LHCN-M2 (cell line): ENCODE results near the gene OR10A2. TPM values are rescaled to one million over a fixed set of nuclear protein-coding genes. Genes with fewer than 3 reads are reported as not detected.
A peak's percentile ranks its signal among the peaks of the same experiment; 100 is the strongest.
"Not testable (repeated sequence)": the region's sequence is repeated elsewhere in the genome, so short reads cannot be mapped to it uniquely, and the experiment has no call there.

Source experiments
- DNase-seq: peaks from one replicate; pipeline ENCODE4 v3.0.0-alpha.2; 2012; ENCODE audit warnings: low read depth
- total RNA-seq: library from RNA; depleted of rRNA; stranded (reverse); fragments of >200 nt; gene quantifications from 2 replicates; pipeline ENCODE4 v1.2.3, GENCODE V29; 2014; rRNA removed

The OR10A2 gene
- total RNA-seq, 1 experiment from 2014 or later: not detected

- DNase-seq: not testable (repeated sequence)
Observed at GRCh38 chr11:6887711-6888110, 24.9 kb downstream of the OR10A2 start.

DNA sequence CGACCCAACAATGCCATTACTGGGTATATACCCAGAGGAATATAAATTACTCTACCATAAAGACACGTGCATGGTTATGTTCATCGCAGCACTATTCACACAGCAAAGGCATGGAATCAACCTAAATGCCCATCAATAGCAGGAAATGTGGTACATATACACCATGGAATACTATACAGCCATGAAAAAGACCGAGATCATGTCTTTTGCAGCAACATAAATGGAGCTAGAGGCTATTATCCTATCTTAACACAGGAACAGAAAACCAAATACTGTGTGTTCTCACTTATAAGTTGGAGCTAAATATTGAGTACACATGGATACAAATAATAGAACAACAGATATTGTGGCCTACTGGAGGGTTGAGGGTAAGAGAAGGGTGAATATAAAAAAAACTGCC, 26.0 kb downstream of the OR10A2 start:
- no peak for DNase-seq

DNA sequence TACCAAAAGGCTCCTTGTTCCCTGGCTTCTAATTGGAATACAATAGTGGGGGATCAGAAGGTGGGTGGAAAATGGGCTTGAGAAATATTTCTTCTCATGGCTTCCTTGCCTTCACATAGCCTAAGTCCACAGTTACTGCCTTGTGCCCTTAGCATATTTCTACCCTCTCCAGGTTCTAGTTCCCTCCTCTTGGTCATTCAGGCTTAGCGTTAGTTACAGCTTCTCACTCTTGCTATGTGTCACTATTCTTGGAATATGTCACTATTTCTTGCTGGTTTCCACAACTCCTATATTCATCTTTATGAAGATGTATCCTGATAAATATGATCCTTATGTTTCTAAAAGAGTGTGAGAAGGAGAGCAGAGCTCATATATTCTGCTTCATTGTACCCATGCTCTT, 27.0 kb downstream of the OR10A2 start:
- DNase-seq: no peak

DNA sequence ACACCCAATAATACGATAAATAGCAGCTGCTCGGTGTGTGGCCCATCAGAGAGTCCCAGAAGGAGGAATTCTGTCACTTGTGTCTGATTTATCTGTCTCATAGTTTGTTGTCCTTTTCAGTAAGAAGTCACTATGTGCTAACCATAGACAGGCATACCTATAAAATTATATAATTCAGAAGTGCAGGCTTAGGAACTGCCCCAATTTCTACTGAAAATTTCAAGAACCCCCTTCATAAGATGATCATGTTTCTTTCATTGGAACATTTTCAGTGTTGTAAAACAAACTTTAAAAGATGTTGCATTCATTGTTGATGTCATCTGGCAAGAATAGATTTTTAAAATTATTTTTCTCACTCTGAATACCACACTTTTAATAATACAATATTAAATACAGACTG, 29.5 kb downstream of the OR10A2 start, which contains the start of gene OR2D2:
Gene OR2D2 (minus strand): TSS at position 101 of the 400 bp plus-strand sequence. CDS start 0 bp downstream, at position 101.
- DNase-seq: no peak

GRCh38 chr11:6894097-6894496, 31.2 kb downstream of the OR10A2 start:
- DNase-seq: no peak

- no peak for DNase-seq
Observed at GRCh38 chr11:6895010-6895409, 32.2 kb downstream of the OR10A2 start.

DNA sequence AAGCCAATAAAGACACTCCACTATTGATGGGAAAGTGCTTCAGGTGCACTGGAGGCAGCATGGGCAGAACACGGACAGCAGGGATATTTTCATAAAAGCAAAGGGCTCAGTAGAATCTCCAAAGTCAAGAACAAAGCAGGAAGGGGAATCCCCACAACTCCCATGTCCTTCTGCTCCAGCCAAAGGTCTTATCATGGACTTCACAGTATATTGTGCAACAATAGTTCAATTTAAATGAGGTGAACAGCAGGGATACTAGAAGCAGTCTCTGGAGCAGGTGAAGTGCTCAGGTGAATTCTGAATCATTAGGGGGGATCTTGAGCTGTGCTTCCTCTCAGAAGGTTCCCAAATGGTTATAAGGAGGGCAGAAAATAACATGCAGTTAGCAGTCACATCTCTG, 36.1 kb downstream of the OR10A2 start:
- no peak for DNase-seq

DNA sequence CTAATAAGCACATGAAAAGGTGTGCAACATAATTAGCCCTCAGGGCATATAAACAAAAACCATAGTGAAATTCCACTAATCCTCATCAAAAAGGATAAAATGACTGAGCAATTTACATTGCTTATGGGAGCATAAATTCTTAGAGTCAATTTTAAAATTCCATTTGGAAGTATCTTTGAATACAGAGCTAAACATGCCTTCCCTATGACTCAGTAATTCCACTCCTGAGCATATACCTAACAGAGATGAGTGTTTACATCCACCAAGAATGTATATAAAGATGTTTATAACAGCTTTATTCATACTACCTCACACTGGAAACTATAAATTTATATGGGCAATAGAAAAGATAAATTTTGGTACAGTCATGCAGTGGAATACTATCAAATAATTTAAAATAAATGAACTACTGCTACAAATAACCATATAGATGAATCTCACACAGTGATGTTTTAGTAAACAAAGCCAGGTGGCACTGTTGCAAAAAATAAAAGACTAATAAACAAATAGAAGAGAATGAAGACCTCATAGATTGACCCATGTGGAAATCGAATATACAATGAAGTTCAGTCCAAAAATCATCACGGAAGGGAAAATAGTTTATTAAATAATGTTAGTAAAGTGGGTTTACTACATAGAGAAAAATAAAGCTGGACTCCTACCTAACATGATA, 37.6 kb downstream of the OR10A2 start:
- no peak for DNase-seq

DNA sequence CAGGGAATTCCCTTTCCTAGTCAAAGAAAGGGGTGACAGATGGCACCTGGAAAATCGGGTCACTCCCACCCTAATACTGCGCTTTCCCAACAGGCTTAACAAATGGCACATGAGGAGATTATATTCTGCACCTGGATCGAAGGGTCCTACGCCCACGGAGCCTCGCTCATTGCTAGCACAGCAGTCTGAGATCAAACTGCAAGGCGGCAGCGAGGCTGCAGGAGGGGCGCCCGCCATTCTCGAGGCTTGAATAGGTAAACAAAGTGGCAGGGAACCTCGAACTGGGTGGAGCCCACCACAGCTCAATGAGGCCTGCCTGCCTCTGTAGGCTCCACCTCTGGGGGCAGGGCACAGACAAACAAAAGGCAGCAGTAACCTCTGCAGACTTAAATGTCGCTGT, 41.9 kb downstream of the OR10A2 start:
- DNase-seq: not testable (repeated sequence)

DNA sequence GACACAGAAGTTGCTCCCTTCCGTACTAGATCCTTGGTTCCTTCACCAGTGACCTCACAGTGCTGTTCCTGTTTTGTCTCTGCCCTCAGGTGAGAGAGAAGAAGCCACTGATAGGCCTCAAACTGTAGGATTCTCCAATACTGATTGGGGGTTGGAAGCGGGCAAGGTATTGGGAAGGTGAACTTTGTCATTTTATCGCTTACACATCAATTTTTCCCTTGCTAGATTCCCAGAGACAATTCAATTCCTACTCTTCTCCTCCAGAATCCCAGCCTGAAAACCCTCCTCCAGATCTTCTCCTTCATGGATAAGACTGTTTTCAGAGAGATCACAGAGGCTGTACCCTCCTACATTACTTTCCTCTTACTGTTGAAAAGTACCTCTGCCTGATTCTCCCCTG, 48.5 kb downstream of the OR10A2 start:
- no peak for DNase-seq

- DNase-seq: peak; percentile 9
Observed at GRCh38 chr11:6911948-6912347, 49.1 kb downstream of the OR10A2 start.

GRCh38 chr11:6919698-6920097, 56.8 kb downstream of the OR10A2 start:
- DNase-seq: no peak

GRCh38 chr11:6920702-6921101, 57.8 kb downstream of the OR10A2 start, which contains the start of gene OR2D3:
Gene OR2D3 (plus strand): TSS chr11:6921002. CDS start chr11:6921002, 0 bp downstream.
- DNase-seq: no peak

Other genes starting within 250 kb of the OR10A2 start
- gene TPP1, start 243.6 kb upstream of the OR10A2 start, total RNA-seq: 22.1 and 36.1 TPM in 2 replicates
- 2.4 and 2.6 TPM in 2 replicates for gene DCHS1, start 207.2 kb upstream of the OR10A2 start, total RNA-seq
- gene MRPL17, start 179.7 kb upstream of the OR10A2 start, total RNA-seq: 98.6 and 427 TPM in 2 replicates
- 0.19 TPM in 1 of 2 replicates, not detected in the other for gene OR2AG2, start 91.1 kb upstream of the OR10A2 start, total RNA-seq
- gene OR2AG1, start 80.0 kb upstream of the OR10A2 start, total RNA-seq: not detected in 2 replicates
- not detected in 2 replicates for gene OR6A2, start 63.4 kb upstream of the OR10A2 start, total RNA-seq
- not detected in 2 replicates for gene OR10A5, start 17.4 kb upstream of the OR10A2 start, total RNA-seq
- not detected in 2 replicates for gene OR10A4, start 13.6 kb downstream of the OR10A2 start, total RNA-seq
- not detected in 2 replicates for gene OR2D2, start 29.4 kb downstream of the OR10A2 start, total RNA-seq
- gene OR2D3, start 57.9 kb downstream of the OR10A2 start, total RNA-seq: not detected in 2 replicates
- 1.4 and 1.5 TPM in 2 replicates for gene ZNF215, start 63.4 kb downstream of the OR10A2 start, total RNA-seq
- 1.1 and 1.5 TPM in 2 replicates for gene ZNF214, start 157.3 kb downstream of the OR10A2 start, total RNA-seq
- not detected in 2 replicates for gene NLRP14, start 157.4 kb downstream of the OR10A2 start, total RNA-seq
- gene RBMXL2, start 225.9 kb downstream of the OR10A2 start, total RNA-seq: not detected in 2 replicates